ENCODE data around the gene REC114. TPM values are rescaled to one million over a fixed set of nuclear protein-coding genes. Genes with fewer than 3 reads are reported as not detected.

REC114 gene
- polyA plus RNA-seq, 1 donor, result 0.23 TPM

DNA sequence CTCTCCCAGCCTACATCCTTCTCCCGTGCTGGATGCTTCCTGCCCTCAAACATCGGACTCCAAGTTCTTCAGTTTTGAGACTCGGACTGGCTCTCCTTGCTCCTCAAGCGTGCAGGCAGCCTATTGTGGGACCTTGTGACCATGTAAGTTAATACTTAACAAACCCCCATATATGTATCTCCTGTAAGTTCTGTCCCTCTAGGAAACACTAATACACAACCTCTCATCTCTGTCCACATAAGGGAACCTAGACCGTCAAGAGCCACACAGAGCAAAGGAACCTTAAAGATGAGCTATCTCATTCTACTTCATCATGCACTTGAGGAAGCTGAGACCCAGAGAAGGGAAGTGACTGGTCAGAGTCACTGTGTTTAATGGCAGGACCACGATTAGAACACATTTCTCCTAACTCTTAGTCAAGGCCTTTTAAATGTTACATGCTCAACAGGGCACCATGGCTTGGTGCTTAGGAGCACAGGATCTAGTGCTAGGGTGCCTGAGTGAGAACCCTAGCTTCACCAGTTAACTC lies 140.0 kb downstream of the REC114 start:
- DNase-seq, result no peak

DNA sequence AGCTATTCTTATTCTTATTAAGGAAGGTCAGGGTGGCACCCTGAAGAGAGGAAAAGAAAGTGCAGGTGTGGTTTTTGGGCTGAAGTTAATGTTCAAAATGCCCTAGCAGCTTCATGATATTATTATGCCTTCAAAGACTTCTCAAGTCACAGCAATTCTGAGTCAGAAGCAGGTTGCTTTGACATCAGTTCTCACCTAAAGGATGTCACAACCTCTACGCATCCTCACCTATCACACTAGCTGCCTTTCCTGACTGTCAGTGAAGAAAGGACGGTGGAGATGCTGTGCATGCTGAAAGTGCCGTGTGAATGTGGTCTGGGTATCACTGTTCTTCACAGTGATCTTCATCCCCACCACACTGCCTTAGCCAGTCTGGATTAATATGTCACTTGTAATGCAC lies 140.6 kb downstream of the REC114 start:
- no peak for DNase-seq

DNA sequence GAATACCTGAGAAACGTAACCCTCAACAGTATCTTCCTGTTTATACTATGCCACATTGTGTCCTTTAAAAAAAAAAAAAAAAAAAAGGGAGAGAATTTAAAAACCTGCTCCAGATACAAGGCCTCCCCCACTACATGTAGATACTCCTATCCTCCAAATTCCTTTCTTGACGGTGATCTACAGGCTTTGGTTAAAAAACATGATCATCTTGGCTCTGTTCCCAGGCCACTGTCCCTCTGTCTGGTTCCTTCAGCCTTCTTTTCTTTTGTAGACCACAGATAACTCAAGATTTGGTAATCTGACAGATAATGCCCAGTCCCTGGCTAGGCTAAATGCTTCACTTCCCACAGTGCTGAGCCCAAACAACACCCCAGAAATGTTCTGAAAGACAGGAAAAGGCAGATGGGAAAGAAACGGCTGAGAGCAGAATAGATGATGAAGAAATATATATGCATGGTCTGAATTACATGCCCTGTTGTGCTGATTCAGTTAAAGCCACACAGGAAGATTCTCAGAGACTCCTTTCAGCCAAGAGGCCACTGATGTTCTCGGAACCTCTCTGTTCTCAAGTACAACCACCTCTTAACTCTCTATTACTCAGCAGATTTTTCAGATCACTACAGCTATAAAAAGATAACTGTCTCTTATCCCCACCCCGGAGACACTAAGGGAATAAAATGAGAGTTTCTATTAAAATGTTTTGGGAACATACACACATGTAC lies 141.9 kb downstream of the REC114 start:
- DNase-seq, result no peak

DNA sequence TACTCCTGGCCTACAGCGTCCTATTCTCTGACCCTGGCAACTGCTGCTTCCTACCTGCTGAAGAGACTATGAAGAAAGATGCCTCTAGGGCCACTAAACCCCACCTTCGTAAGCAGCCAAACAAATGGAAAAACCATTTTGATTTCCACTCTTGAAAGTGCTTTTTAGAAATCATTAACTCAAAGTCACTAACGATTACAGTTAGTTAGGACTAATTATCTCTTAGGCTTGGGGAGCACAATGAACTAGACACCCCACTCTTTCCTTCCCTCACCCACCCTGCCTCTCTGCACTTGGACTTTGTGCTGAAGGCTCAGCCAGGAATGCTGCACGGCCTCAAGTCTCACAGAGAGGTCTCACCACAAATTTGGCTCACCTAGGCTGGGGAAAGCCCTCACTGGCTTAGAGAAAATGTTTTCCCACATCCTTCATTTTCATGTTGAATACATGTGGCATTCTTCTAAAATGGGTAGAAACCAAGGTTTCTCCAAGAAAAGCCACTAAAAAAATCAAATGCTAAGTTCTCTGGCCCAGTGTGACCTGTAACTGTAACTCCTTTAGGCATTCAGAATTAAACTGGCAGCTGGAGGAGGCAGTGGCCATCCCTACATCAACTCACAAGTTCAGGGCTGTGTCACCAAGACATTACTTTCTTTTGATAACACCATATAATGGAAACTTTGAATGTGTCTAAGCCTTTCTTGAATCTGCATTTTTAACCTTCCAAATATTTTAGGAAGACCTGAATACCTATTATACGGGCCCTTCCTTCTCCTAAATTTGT lies 143.1 kb downstream of the REC114 start:
- DNase-seq, result no peak

DNA sequence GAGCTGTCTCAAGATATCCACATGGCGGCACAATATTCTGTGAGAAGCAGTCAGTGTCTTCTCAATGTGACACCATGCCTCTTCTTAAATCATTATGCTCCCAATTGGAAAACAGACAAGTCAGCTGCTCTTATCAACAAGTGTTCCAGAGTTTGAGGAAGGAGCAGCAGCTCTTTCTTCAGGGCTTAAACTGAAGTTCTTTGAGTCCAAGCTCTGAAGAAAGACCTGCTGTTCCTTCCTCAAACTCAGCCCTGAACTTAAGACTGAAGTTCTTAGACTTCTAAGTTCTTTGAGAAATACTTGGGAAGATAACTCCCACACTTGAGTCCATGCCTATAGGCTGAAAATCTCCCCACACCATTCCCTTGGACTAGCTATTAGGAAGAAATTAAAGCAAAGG lies 146.8 kb downstream of the REC114 start:
- DNase-seq, result no peak

DNA sequence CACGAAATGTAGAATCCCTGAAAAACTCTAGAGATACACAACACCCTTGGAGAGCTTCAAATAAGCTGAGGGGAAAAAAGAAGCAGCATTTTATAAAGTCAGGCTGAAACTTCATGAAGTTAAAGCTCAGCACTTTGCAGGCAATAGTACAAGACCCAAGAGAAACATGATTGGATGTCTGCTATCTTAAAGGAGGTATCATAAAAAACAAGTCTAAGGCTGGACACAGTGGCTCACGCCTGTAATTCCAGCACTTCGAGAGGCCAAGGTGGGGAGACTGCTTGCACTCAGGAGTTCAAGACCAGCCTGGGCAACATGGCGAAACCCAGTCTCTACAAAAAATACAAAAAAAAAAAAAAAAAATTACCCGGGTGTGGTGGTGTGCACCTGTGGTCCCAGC lies 147.3 kb downstream of the REC114 start:
- no peak for DNase-seq

DNA sequence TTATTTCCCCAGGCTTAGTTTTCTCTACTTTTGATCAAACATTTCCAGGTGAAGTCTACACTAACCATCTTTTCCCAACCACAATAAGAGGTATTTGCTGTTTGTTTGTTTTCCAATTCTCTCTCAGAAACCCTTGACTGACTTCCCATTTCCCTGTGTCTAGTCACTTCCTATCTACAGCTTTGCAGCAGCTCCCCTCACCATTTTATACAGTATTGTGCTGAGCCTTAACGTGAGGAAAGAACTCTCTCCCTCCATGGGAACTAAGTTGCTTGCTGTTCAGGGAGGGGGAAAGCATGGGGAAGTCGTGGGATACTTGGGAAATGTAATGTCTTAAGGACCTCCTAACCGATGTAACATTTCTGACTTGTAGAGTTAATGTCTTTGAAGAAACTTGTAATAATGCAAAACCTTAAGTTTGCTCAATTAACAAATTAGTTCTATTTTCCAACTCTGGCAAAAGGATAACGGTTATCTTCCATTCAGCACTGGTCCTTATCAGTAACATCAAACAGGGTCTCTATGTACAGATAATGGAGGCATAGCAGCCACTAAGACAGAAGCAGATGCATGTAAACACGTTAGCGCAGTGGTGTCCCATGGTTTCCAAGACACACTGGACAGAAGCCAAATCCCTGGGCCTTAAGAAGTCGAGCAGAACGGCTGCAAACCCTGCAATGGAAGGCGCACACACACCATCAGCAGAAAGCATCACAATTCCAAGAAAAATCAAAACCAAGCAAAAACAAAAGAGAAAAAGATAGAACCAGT lies 150.5 kb downstream of the REC114 start:
- peak; percentile 70 for DNase-seq

DNA sequence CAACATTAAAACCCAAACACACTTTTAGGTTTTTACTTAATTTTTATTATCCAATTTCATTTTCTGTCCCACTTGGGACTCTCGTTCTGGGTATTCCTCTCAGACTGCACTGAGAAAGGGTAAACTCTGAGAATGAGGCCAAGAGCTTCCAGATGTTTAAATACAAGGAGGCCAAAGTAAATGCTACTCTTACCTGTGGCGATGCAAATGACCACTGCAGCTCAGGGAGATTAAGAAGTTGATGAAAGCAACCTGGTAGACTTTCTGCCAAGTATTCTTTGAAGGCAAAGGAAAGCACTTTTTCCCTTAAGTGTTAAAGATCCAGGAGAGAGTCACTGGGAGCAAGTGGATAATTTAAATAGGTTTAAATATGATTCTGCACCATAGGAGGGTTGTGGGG lies 151.1 kb downstream of the REC114 start:
- no peak for DNase-seq

DNA sequence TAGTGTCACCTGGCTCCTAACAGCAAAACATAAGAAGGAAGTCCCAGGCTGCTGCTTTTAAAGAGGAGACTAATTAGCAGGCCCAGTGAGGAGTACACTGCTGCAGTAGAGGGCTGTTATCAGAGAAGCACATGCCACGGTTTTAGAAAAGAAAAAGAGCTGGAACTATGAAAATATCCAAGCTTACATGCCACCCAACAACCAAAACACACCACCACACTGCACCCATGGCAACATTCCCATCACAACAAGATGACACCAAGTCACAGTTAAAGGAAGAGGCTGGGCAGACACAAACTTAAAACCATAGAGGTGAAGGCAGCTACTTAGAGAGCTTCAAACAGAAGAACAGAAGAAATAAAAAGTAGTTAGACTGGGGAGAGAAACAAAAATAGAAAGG lies 153.2 kb downstream of the REC114 start:
- no peak for DNase-seq

DNA sequence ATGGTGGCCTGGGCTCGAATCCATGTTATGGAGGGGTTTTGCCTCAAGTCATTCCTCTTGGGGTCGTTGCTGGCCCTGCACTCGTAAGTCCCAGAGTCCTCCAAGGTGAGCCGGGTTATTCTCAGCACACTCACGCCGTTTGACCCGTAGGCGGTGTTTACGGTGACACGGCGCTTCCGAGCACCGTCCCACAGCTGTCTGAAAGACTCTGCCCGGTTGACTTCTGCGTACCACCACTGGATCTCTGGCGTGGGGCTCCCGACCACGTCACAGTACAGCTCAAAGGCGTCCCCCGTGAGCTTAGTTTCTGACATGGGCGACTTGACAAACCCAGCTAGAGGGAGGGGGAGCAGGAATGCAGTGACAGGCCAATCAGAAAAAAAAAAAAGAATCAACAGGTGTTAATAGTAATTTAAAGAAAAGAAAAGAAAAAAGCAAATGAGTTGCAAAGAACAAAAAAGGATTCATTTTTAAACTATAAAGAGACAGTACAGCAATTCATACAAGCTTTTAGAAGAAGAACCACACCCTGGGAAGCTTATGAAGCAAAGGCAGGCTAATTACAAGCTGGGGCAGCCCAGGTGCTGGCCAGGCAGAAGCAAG lies 154.2 kb downstream of the REC114 start:
- no peak for DNase-seq

DNA sequence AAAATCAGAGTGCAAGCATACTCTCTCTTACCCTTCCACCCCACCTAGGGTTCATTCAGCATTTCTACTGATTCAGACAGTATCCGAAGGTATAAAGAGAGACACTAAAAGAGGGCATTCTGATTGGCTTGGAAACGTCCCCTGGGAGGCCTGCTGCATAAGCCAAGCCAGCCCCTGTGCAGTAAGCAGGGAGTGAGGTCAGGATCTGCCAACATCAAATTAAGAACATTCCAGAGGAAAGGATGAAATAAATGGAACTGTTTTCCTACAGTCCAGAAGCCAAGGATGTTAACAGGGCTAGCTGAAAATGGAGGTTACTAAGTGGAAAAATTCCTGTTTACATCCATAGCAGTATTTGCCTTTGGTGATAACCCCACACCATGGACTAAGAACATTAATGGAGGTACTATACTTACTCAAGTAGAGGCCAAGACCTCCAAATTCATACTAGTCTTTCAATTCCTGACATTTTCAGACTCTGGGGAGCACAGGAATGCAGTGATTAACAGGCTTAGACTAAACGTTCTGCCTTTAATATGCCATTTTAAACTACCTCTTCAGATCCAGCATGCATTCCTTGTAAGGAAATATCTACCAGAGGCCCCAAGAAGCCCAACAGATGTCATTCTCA lies 155.7 kb downstream of the REC114 start:
- DNase-seq, result no peak

DNA sequence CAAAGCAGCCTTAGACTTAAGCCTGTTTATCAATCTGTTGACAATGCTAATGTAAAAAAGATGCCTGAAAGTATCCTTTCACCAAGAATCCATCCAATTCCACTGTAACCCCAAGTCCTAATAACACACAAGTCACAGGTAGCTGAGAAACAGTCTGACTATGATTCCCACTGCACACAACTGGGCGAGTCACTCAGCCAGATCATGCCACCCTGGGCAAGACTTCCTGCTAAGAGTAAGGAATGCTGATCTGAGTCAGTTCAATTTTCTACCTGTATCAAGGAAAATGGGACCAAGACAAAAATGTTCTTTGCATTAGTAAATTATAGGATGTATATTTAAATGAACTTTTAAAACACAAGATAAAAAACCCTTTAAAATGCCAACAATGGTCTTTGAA lies 157.0 kb downstream of the REC114 start:
- DNase-seq, result no peak

DNA sequence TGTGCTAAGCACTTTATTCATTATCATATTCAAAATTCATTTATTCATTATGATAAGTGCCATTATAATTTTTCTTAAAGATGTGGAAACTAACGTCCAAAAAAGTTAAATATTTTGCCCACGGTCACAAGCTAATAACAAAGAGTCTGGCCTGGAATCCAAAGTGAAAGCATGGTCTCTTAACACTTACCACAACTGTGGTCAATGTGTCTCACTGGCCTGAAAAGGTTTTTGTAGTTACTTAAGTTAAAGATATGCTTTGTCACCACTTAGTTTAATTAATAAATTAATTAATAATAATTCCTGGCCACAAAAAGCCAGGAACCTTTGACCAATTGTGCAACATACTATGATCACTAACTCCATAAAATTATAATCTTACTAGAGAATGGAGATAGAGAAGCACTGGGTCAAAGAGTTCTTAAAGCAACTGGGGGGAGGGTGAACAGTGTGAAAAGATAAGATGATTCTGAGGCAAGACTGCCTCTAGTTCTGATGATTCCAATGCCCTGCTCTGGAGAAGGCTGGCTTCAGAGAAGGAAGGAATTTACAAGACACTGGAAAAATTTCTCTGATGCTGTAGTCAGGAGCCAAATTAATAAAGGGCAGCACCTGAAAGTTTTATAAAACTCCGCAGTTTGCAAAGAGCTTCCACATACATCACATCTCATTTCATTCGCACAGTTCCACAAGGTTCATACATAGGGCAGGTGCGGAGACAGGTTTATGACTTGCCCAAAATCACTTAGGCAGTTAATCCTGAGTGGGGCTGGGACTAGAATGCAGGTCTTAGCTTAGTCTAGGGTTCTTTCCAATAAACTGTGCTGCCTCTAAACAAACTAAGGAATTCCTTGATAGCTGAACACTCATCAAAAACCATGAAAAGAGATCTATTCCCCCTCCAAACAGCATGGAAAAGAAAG lies 157.7 kb downstream of the REC114 start:
- DNase-seq, result no peak

DNA sequence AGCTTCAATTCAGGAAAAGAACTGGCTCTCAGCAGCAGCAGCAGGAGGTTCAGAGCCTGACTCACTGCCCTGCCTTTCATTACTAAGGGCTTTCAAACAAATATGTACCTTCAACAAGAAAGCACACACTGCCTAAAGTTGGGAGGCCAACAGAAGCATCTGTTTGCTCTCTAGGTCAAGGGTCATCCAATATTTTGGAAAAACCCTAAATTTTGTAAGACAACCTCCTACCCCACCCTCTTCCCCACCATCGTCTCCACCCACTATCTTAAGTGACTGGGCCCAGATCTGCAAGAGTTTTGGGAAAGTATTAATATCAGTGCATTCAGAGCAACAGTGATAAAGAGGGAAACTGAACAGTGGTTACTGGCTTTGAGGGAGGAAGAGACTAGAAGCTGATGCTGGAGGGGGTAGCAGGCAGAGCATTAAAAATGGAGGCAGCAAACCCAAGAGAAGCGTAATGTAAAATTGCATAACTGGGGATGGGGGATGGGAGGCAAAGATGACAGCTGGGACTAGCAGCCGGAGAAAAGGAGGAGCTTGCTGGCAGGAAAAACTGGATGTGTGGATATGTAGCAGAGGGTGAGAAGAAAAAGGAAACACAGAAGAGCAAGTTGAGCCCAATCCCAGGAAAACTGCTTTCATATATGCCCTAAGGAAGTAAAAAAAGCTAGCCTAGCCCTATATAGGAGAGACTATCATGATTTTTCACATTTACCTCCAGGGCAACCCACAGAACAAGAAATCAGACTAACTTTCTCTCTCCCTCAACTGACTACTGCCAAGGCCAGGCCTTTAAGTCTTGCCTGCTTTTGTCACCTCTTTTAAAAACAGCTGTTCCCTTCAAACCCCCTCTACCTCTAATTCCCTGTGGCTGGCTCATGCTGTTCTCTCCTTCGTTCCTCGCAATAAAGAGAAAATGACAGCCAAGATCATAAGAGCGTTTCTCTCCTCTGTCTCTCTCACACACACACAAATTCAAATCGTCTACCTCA lies 158.8 kb downstream of the REC114 start:
- peak; percentile 76 for DNase-seq

DNA sequence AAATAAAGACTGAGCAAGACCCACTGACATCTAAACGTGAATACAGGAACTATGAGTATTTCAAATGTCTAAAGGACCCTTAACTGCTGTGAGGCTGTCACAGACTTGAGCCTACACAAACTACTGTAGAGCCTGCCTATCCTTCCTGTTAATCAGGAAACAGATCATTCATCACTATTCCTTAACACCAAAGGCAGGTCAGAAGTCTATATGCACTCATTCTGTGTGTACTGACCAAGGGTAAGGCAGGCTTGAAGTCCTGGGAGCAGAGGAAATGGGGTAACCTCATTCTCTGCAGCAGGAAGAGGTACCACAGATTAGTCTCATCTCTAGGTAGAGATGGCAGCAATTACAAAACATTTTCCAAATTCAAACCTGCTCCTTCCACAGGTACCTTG lies 159.5 kb downstream of the REC114 start:
- DNase-seq, result no peak

DNA sequence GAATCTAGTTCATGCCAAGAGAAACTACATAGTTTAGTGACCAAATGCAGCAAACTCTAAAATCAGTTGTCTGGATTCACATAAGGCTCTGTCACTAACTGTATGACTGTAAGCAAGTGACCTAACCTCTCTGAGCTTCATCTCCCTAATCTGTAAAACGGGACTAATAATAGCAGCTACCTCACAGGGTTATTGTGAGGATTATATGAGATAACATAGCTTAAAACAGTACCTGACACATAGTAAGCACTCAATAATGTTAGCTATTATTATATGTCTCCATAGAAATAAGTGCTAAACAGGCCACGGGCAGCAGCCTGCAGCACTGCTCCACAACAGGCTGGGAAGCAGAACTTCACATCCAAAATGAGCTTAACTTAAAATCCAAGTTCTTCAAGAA lies 160.0 kb downstream of the REC114 start:
- DNase-seq, result no peak

DNA sequence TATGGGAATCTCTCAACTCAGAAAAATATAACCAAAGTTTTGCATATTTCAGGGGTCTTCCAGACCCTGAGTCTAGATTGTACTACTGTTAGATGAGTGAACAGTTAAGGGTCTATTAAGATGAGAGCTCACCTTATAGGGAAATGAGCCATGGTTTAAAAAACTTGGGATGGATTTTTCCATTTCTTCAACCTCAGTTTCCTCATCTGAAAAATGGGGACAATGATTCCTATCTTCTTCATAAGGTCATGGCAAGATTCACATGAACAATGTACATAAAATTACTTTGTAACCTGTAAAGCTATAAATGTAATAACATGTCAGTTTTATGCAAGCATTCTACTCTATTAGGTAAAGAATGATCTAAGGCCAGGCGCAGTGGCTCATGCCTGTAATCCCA lies 161.5 kb downstream of the REC114 start:
- DNase-seq, result no peak

DNA sequence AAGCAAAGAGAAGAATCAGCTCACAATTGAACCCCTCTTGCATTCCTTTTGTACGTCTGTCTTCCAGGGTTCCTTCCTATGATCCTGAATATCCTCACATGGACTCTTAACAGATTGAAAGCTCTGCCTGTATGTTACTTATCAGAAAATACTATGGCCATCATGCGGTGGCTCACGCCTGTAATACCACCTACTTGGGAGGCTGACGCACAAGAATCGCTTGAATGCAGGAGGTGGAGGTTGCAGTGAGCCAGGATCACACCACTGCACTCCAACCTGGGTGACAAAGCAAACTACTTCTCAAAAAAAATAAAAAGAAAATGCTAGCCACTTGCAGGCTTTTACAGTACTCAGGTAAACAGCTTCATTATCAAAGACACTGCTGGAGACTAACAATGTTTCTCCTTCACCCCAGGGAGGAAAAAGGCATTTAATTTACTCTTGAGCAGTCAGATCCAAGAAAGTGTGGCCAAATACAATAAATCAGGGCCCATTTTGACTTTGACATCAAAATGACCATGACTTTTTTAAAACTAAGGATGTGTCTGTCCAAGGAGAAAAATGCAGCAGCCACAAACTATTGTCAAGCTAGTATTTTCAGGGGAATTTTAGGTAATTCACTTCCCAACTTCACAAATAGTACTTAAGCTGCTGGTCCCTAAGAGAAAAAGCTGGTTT lies 162.9 kb downstream of the REC114 start:
- no peak for DNase-seq

DNA sequence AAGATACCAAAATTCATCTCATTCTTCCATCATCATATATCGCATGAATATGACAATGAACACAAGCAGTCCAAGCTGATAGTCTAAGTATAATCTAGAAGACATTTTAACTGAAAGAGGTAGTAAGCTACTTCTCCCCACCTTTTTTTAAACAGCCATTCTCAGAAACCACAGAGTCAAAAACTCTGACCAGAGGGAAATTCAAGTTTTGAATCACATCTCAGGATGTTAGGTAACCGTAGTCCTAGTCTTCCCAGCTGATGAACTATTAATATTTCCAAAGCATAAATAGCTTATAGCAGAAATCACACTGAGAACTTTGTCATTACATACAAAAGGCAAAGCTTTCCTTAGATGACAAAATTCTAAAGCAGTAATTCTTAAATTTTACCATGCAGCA lies 164.4 kb downstream of the REC114 start:
- DNase-seq, result no peak

All from hindlimb muscle (tissue), 1 donor.